UCSD-AML1 (cell line): ENCODE results near the gene FAM120B.
"Not testable (repeated sequence)": the region's sequence is repeated elsewhere in the genome, so short reads cannot be mapped to it uniquely, and the experiment has no call there.

Experiments used
- DNase-seq: peaks from one replicate; lab custom pipeline; 2025; ENCODE audit not compliant: unreplicated experiment; lab: John Stamatoyannopoulos, UW

Gene FAM120B, protein sequence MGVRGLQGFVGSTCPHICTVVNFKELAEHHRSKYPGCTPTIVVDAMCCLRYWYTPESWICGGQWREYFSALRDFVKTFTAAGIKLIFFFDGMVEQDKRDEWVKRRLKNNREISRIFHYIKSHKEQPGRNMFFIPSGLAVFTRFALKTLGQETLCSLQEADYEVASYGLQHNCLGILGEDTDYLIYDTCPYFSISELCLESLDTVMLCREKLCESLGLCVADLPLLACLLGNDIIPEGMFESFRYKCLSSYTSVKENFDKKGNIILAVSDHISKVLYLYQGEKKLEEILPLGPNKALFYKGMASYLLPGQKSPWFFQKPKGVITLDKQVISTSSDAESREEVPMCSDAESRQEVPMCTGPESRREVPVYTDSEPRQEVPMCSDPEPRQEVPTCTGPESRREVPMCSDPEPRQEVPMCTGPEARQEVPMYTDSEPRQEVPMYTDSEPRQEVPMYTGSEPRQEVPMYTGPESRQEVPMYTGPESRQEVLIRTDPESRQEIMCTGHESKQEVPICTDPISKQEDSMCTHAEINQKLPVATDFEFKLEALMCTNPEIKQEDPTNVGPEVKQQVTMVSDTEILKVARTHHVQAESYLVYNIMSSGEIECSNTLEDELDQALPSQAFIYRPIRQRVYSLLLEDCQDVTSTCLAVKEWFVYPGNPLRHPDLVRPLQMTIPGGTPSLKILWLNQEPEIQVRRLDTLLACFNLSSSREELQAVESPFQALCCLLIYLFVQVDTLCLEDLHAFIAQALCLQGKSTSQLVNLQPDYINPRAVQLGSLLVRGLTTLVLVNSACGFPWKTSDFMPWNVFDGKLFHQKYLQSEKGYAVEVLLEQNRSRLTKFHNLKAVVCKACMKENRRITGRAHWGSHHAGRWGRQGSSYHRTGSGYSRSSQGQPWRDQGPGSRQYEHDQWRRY

DNA sequence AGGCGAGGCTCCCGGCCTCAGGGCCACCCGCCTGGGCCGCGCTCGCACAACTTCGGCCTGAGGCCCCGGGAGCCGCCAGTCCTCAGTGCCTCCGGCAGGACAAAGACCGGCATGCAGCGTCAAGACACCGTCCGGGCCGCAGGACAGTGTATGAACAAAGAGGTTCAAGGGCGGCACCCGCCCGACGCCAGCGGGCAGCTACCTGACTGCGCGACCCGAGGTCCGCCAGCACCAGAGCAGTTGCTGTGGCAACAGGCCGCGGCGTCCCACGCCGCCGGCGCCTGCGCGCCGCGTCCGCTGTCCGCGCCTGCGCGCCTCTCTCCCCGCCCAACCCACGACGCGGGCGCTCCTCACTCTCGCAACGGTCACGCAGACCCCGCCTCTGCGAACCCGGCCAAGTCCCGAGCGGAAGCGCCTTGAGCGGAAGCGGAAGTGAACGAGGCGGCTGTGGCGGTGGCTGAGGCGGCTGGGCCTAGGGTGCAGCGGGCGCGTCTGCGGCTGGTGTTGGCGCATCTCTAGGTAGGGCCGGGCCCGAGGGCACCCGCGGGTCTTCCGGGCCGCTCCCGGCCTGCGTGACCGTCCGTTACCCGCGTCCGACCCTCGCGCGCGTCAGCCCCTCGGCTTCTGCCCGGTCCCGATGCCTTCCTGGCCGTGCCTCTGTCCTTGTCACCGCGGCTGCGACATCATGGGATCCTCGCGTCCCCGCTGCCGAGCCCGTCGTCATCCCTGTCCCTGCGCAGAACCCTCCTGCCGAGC is at the start of gene FAM120B:
TSS of gene FAM120B (plus strand) at position 435 of the 756 bp plus-strand sequence. CDS start 10,633 bp downstream, outside the sequence.
- peak; percentile 97 for DNase-seq

DNA sequence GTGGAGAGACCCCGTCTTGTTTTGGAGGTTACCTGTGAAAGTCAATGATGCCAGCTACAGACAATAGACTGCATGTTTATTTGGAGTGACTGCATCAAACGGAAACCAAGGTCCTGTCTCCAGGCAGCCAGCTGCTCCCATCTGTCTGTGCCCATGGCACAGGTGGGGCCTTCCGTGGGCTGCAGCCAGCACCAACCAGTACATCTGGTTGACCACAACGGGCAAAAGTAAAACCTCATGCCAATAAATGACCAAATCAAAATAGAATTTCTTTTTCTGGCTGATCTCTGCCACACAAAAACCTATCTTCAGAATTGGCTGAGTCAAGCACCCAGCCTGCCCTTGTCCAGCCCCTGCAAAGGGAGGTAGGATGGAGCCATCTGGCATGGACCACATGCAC is 49.2 kb upstream of the FAM120B start:
- no peak for DNase-seq

DNA sequence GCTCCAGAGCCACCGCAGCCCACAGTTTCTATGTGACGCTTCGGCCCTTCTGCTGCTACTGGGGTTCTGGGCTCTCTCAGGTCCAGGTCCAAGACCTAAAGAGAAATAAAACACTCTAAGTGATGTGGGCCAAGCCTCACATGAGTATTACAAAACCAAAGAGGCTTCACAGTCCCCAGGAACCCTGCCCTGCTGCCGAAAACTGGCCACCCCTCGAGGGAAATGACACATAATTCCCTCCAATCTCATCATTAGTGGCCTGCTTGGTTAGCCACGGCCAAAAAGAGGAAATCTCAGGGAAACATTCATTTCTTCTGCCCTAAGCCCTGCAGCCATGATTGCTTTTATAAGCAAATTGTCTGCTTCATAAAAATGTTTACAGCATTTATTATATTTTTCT is 48.2 kb upstream of the FAM120B start:
- DNase-seq: no peak

DNA sequence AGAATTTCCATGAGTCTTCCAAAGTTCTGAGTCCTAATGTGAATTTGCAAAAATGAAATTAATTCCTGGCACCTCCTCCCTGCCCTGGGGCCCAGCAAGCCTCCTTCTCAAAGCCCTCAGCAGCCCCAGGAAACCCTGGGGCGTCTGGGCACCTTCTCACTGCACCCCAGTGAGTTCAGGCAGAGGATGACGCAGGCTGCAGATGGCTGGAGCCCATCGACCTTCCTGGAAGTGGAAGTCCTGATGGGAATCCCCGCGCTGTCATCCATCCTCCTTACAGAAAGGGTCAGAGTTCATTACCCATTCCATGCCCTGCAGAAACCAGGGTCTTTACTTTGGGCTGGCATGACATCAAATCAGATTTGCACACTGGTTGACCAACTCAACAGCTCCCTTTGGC is 47.3 kb upstream of the FAM120B start:
- no peak for DNase-seq

DNA sequence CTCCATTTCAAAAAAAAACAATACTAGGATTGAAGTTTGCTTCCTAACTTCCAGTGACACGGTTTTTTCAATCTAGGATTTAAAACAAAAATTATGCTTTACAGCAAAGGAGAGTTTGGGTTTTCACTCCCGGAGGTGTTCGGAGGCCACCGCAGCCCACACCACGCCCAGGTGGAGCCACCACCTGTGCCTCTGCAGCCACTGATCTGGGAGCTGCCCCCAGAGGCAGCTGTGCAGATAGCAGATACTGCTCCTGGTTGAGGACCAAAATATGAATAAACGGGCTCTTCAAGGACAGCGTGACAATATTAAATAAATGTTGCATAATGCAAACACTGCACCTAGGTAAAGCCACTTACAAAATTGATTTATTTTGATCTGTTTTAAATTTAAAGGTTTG is 45.9 kb upstream of the FAM120B start:
- no peak for DNase-seq

DNA sequence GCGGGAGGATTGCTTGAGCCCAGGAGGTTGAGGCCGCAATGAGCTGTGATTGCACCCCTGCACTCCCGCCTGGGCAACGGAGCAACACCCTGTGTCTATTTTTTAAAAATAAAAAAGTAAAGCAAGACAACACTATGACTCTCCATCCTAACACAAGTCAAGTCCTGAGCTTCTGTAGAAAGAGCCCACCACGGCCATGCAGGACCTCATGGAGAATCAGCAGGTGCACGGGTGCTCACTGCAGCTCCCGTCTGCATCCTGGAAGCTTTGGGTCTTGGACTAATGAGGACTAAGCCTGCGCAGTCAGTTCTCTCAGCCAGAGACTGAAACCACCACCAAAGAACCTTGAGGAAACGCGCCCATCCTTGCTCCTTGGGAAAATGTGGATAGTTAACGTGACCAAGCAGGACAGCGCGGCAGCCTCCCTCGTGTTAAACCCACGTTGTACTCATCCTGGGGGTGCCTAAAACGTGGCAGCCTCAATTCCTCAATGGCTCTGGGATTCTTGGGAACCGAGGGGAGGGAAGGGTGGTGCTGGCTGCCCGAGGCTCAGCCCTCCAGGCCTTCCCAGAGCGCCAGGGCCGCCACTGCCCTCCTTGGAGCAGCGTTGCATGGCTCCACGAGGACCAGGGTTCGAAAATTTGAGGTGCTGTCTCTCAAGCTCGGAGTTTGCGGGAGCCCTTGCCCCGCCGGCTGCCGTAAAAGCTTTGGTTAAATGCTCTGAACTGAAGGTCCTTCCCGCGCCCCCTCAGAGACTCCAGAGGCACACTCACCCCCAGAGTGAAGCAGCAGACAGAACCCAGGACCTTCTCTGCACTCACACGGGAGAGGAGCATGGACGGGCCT is 44.7 kb upstream of the FAM120B start:
- no peak for DNase-seq

DNA sequence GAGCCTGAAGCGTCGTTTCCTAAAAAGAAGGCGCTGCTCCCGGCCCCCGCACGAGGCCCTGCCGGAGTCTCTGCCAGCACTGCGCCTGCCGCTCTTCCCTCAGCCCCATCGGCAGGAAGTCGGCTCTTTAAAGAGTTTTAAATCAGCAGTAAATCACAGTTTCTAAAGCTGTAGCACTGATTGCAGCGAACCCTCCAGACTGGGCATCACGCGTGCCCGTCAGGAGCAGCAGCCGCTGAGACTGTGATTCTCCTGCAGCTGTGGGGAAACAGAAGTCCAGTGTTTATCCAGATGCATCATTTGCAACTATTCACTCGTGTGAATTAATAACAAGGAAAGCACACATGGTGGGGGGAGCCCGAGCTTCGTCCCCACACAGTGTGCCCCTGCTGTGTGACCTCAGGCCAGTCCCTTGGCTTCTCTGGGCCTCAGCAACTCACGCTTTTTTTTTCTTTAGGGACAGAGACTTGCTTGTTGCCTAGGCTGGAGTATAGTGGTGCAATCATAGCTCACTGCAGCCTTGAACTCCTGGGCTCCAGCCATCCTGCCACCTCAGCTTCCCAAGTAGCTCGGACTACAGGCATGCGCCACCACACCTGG is 44.0 kb upstream of the FAM120B start:
- no peak for DNase-seq

DNA sequence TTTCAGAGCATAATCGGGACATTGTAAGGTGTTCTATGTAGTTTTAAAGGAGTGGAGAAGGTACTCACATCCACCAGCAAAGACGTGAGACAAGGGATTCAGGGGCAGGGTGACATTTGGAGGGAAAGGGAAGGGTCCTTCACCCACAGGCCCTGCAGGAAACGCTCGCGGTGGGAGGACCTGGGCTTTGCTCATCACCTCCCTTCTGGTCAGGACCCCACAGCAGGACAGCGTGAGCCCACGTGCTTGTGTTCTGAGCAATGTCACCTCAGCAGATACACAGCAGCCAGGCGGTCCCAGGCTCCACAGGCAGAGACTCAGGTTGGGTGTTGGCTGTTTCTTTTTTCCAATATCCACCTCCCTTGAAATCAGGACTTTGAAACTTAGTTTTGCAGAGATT is 43.1 kb upstream of the FAM120B start:
- DNase-seq: no peak

DNA sequence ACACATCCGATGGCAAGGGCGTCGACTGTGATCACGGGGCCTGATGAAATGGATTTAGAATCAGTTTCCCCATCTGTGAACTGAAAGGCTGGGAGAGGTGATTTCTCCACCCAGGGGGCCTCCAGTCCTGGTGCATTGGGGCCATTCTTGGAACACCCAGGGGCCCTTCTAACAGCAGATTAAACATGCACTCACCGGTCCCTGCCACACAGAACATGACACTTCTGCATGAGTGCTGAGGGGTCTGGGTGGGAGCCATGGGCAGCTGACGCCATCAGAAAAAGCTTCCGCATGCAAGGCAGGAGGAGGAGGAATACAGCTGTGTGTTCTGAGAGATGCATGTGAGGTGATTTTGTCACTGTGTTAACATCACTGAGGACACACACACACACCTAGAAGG is 42.5 kb upstream of the FAM120B start:
- no peak for DNase-seq

DNA sequence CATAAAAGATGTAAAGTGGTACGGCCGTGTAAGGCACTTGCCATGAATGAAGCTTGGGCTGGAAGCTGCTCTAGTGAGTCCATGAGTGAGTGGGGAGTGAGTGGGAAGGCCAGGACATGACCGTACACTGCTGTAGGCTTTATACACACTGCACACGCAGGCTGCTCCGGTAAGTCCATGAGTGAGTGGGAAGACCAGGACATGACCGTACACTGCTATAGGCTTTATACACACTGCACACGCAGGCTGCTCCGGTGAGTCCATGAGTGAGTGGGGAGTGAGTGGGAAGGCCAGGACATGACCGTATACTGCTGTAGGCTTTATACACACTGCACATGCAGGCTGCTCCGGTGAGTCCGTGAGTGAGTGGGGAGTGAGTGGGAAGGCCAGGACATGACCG is 41.9 kb upstream of the FAM120B start:
- not testable (repeated sequence) for DNase-seq

DNA sequence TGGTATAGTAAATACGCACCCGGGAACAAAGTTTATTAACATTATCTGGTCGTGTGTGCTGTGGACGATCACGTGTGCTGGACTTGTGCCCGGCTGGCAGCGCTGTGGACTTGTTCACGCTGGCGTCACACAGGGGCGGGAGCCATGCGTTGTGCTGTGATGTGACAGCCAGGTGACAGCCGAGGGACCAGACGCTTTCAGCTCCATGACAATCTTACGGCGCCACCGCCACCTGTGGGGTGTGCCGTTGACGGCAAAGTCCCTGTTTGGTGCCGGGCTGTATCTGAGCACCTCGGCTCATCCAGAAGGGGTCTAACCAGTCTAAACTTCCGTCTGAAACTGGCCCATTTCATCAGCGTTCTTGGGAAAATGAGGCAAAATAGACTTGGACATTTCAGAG is 40.9 kb upstream of the FAM120B start:
- no peak for DNase-seq

DNA sequence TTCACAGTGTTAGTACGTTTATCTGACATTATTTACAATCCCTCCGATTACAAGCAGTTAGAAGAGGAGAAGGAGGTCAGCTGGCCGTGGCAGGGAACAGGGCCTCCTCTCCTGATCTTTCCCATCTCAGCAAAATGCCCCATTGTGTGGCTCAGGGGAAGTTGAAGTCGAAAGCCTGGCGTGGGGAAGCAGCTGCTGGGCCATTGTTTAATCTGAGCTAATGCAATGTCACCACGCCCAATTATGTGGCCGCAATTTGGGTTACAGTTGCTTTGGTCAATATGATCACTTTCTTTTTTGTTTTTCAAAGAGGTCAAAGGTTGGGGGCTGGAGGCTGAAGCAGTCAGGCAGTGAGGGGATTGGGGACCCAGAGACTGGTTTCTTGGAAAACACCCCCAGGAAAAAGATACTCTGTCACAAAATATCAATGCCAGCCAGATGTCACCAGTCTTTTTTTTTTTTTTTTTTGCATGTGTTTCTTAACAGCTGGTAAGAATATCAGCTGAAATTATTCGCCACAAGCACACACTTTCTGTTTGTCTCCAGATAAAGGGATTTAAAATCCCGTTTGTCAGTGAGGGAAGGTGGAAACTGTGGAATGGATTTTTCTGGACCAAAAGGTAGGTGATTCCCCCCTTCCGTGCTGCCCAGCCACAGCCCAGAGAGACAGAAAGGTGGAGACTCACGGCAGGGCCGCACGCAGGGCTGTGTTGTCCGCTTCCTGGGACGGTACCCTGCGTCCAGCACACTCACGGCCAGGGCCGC is 40.3 kb upstream of the FAM120B start:
- no peak for DNase-seq

DNA sequence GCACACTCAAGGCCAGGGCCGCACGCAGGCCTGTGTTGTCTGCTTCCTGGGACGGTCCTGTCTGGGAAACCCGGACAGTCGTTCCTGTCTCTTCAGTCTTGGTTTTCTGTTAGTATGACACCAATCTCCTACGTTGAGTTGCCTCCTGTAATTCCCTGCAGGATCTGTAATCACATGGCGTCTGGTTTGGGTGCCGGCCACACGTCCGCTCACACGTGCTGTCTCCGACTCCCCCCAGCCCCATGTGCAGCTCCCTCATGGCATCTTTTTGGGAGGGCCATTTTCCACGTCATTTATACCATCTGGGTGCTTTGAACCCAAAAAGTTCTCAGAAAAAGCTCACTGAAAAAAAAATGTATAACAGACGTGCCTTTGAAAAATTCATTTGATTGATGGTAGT is 38.9 kb upstream of the FAM120B start:
- DNase-seq: no peak

DNA sequence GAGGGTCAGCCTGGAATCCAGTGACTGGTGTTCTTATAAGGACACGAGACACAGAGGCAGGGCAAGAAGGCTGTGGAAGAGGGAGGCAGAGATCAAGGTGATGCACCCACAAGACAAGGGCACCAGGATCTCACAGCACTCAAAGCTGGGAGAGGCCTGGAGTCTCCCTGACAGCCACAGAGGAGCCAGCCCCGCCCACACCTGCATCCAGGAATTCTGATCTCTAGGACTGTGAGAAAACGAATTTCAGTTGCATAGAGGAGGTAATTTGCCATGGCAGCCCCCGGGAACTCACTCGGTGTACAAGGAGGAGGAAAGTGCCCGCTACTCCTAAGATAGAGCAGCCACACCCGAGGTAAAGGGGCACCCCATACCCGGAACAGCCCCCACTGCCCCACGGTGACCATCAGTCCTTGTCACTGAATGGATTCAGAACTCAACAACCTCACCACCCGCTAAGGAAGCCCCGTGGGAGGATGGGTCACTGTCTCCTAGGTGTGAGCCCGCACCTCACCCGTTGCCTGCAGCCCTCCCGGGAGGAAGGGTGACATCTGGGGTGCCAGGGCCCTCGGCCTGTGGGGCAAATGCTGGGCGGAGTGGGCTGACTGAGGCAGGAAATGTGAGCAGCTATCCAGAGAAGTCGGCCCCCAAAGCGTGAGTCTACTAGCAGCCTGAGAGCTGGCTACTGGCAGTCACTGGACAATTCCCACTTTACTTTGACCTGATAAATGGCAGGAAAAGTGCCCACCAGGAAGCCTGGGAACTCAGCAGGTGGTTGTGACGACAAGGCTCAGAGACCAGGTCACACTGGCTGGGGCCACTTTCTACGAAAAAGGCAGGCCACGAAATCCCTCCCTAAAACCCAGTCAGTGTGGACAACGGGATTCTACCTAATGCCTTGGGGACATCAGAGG is 38.1 kb upstream of the FAM120B start:
- DNase-seq: no peak

DNA sequence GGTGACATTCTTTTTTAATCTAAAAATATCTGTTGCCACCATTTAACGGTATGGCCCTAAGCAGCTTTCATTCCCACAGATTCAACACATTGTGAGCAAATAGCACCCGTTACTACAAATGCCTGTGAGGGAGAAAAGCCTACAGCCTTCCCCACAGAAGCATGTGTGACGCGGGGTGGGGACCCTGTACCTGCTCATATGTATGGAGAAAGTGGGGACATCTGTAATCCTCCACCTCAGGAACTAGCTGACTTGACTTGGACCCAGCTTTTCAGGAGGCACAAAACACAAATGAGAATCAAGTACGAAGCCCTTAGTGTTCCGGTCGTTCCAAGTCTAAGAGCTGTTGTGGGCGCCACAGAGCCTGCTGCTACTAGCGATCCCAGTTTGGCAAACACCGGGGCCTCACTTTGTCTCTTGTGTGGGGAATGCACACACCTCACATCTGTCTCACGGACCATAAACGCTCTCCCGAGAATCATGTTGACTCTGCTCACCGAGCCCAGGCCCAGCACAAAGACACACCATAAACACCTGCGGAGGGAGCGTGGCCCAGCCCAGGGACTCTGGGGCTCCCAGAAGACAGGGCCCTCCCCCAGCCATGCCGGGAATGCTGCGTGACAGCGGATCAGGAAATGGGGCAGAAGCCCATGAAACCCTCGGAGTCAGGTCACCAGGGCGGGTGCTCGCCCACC is 37.3 kb upstream of the FAM120B start:
- no peak for DNase-seq

DNA sequence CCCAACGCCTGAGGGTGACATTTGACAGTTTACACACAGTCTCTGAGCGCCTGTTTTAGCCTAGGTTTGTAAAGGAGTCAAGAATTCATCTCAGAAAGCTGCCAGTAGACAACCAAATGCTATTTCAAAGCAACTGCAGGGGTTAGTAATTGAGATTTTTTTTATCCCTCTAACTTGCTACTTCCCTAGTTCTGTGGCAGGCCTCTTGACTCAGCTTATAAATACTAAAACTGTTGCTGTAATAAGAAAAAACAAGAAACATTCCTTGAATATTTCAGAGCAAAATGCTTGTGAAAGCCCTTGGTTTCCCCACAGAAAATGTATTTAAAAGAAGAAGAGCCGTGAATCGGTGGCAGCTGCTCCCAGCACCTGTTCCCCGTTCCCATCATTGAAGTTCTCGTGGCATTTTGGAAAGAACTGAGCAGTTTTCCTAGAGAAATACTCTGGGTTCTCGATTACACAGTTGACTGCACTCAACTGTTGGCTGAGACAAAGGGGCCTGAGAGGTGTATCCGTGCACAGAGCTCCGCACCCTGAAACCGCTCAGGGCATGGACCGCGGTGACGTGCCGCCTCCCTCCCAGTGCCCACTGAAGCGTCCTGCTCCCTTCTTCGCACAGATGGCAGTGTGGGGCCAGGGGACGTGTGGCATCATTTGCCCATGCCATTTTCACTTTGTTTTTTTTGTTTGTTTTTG is 36.6 kb upstream of the FAM120B start:
- DNase-seq: no peak

DNA sequence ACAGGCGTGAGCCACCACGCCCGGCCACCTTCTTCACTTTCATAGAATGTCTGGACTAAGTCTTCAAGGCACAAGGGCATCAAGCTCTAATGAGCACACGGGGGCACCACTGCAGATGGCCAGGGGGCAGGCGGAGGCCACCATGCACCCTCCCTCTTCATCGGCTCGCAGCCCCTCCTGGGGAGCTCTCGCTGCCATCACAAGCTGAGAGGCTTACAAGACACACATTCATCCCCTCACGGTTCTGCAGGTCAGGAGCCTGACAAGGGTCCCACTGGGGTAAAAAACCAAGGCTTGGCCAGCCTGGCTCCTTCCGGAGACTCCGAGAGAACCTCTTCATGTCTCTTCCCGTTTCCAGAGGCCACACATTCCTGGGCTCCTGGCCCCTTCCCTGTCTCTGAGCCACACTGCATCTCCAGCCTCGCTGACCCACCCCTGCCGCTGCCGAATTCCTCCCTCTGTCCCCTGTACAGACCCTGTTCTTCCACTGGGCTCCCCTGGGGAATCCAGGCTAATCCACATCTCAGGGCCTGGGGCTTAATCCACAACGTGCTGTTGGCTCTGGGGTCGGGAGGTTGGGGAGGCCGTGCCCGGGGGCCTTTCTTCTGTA is 35.5 kb upstream of the FAM120B start:
- no peak for DNase-seq
